H9 (cell line): ENCODE data around the gene KRTAP5-1. TPM values are rescaled to one million over a fixed set of nuclear protein-coding genes. Genes with fewer than 3 reads are reported as not detected.

Experiments used
- DNase-seq: peaks from one replicate; pipeline ENCODE4 v3.0.0-alpha.2; 2017
- H2AFZ ChIP-seq: one replicate; pipeline ENCODE4 v1.6.1; 2013; ENCODE audit warnings: mild to moderate bottlenecking, low read length, control low read depth, moderate library complexity
- H2AK5ac ChIP-seq: 2 replicates; pipeline ENCODE4 v1.6.1; 2013; ENCODE audit warnings: low read length, control low read depth, mixed read lengths; ENCODE audit not compliant: insufficient read length
- H2BK120ac ChIP-seq: one replicate; pipeline ENCODE4 v1.6.1; 2013; ENCODE audit warnings: low read depth, mild to moderate bottlenecking, low read length, control low read depth, inconsistent platforms; ENCODE audit not compliant: poor library complexity, severe bottlenecking
- H2BK12ac ChIP-seq: 2 replicates; pipeline ENCODE4 v1.6.1; 2013; ENCODE audit warnings: low read length, control low read depth, mixed read lengths, low read depth; ENCODE audit not compliant: insufficient read length
- H2BK15ac ChIP-seq: 2 replicates; pipeline ENCODE4 v1.6.1; 2013; ENCODE audit warnings: low read depth, low read length, control low read depth
- H2BK20ac ChIP-seq: one replicate; pipeline ENCODE4 v1.6.1; 2013; ENCODE audit warnings: low read depth, mild to moderate bottlenecking, low read length, control low read depth, inconsistent platforms; ENCODE audit not compliant: poor library complexity, severe bottlenecking
- H2BK5ac ChIP-seq: 2 replicates; pipeline ENCODE4 v1.6.1; 2013; ENCODE audit warnings: low read length, control low read depth, mixed read lengths; ENCODE audit not compliant: insufficient read length
- H3K14ac ChIP-seq: 2 replicates; pipeline ENCODE4 v1.6.1; 2013; ENCODE audit warnings: low read length, control low read depth; ENCODE audit not compliant: insufficient read depth
- H3K18ac ChIP-seq: 2 replicates; pipeline ENCODE4 v1.6.1; 2013; ENCODE audit warnings: low read depth, mild to moderate bottlenecking, mixed read lengths, low read length, control low read depth; ENCODE audit not compliant: insufficient read length
- H3K23ac ChIP-seq: 2 replicates; pipeline ENCODE4 v1.6.1; 2013; ENCODE audit warnings: low read length, control low read depth, mixed read lengths, low read depth; ENCODE audit not compliant: insufficient read length
- H3K23me2 ChIP-seq: 2 replicates; pipeline ENCODE4 v1.6.1; 2013; ENCODE audit warnings: low read depth, mild to moderate bottlenecking, mixed read lengths, low read length, control low read depth; ENCODE audit not compliant: insufficient read length, poor library complexity, severe bottlenecking
- H3K27ac ChIP-seq: 2 replicates; pipeline ENCODE4 v1.5.1; 2013; ENCODE audit warnings: low read length, control low read depth, mixed read lengths, low read depth; ENCODE audit not compliant: insufficient read length
- H3K27me3 ChIP-seq: 2 replicates; pipeline ENCODE4 v1.6.1; 2013; ENCODE audit warnings: low read length, control low read depth, inconsistent platforms; ENCODE audit not compliant: insufficient read depth
- H3K4ac ChIP-seq: 2 replicates; pipeline ENCODE4 v1.6.1; 2013; ENCODE audit warnings: low read depth, mild to moderate bottlenecking, control low read depth, inconsistent platforms, low read length, moderate library complexity
- H3K4me1 ChIP-seq: 2 replicates; pipeline ENCODE4 v1.6.1; 2013; ENCODE audit warnings: low read length, control low read depth, inconsistent platforms; ENCODE audit not compliant: insufficient read depth
- H3K4me2 ChIP-seq: 2 replicates; pipeline ENCODE4 v1.6.1; 2013; ENCODE audit warnings: low read length, control low read depth, mixed read lengths; ENCODE audit not compliant: insufficient read length, insufficient read depth
- H3K56ac ChIP-seq: 2 replicates; pipeline ENCODE4 v1.6.1; 2013; ENCODE audit warnings: low read depth, mild to moderate bottlenecking, mixed read lengths, low read length, control low read depth; ENCODE audit not compliant: insufficient read length
- H3K79me1 ChIP-seq: 2 replicates; pipeline ENCODE4 v1.6.1; 2013; ENCODE audit warnings: low read depth, mild to moderate bottlenecking, moderate library complexity, low read length, control low read depth, inconsistent platforms; ENCODE audit not compliant: insufficient read depth, poor library complexity, severe bottlenecking
- H3K79me2 ChIP-seq: 2 replicates; pipeline ENCODE4 v1.6.1; 2013; ENCODE audit warnings: low read length, control low read depth, inconsistent platforms; ENCODE audit not compliant: insufficient read depth
- H3K9ac ChIP-seq: 2 replicates; pipeline ENCODE4 v1.6.1; 2013; ENCODE audit warnings: low read length, control low read depth, mixed read lengths; ENCODE audit not compliant: insufficient read length; ENCODE audit errors: extremely low read depth
- H3K9me3 ChIP-seq: one replicate; pipeline ENCODE4 v1.6.1; 2013; ENCODE audit warnings: low read depth, low read length, inconsistent platforms; ENCODE audit not compliant: control insufficient read depth
- H3T11ph ChIP-seq: one replicate; pipeline ENCODE4 v1.6.1; 2013; ENCODE audit warnings: mild to moderate bottlenecking, low read length, control low read depth, inconsistent platforms
- H4K20me1 ChIP-seq: one replicate; pipeline ENCODE4 v1.6.1; 2013; ENCODE audit not compliant: control insufficient read depth, insufficient read length, insufficient read depth
- H4K5ac ChIP-seq: 2 replicates; pipeline ENCODE4 v1.6.1; 2013; ENCODE audit warnings: low read depth, mild to moderate bottlenecking, mixed read lengths, low read length, control low read depth; ENCODE audit not compliant: insufficient read length
- H4K8ac ChIP-seq: replicated peaks from 2 replicates; pipeline ENCODE4 v1.6.1; 2013; ENCODE audit warnings: low read length, control low read depth, mixed read lengths, low read depth; ENCODE audit not compliant: insufficient read length
- H4K91ac ChIP-seq: 2 replicates; pipeline ENCODE4 v1.6.1; 2013; ENCODE audit warnings: low read depth, mild to moderate bottlenecking, moderate library complexity, mixed read lengths, low read length, control low read depth; ENCODE audit not compliant: insufficient read length
- H3K27ac Mint-ChIP-seq, 3 experiments: 2 replicates in 2 of 3; 3 replicates in 1 of 3; pipeline ENCODE4 v1.8.0; 2020 to 2021; ENCODE audit warnings: mixed read lengths in 3 of 3, mild to moderate bottlenecking in 1 of 3, moderate library complexity in 1 of 3
- H3K27me3 Mint-ChIP-seq: 2 replicates; pipeline ENCODE4 v1.8.0; 2021; ENCODE audit warnings: low read depth, mild to moderate bottlenecking, moderate library complexity, mixed read lengths
- H3K36me3 Mint-ChIP-seq, 3 experiments: 2 replicates in 2 of 3; 3 replicates in 1 of 3; pipeline ENCODE4 v1.8.0; 2020 to 2021; ENCODE audit warnings: low read depth in 3 of 3, mixed read lengths in 3 of 3; ENCODE audit not compliant: insufficient read depth in 1 of 3
- H3K4me1 Mint-ChIP-seq, 2 experiments: 2 replicates each; pipeline ENCODE4 v1.8.0; 2020; ENCODE audit warnings: mixed read lengths in 2 of 2
- H3K4me3 Mint-ChIP-seq, 2 experiments: 2 replicates in 1 of 2; 3 replicates in 1 of 2; pipeline ENCODE4 v1.8.0; 2020 to 2021; ENCODE audit warnings: mild to moderate bottlenecking in 2 of 2, mixed read lengths in 2 of 2, moderate library complexity in 1 of 2
- H3K9me3 Mint-ChIP-seq, 2 experiments: 2 replicates in 1 of 2; 3 replicates in 1 of 2; pipeline ENCODE4 v1.8.0; 2020; ENCODE audit warnings: mild to moderate bottlenecking in 2 of 2, mixed read lengths in 2 of 2, moderate library complexity in 1 of 2
- CTCF ChIP-seq: fragments of 200-600 bp; sonication (generic); conservative IDR thresholded peaks from 3 replicates; pipeline ENCODE4 v1.8.0; 2021; ENCODE audit warnings: antibody characterized with exemption, mild to moderate bottlenecking
- WGBS: extraction: QIAGEN DNeasy Blood & Tissue Kit; methylation state at CpG from one replicate; pipeline ENCODE4 v1.1.7; 2013; ENCODE audit warnings: missing lambda C conversion rate, low lambda C conversion rate, mixed read lengths; ENCODE audit not compliant: insufficient read length; ENCODE audit errors: extremely low coverage; 5-methylcytosine and 5-hydroxymethylcytosine counted together
- total RNA-seq: library from RNA; stranded (reverse); gene quantifications from 2 replicates; pipeline ENCODE4 v1.2.1, GENCODE V29; 2021

The KRTAP5-1 gene
- total RNA-seq, 1 experiment from 2014 or later, result not detected

- Histone ChIP-seq H2BK5ac (no peak overlapping the region), H2BK12ac (no peak overlapping the region), H3K23ac (no peak overlapping the region), H3K4me2 (no peak overlapping the region), H2AFZ (no peak overlapping the region), H4K91ac (no peak overlapping the region), H2BK120ac (no peak overlapping the region), H3K14ac (no peak overlapping the region; the same call in 1 of the 2 replicates), H3K79me2 (no peaks in the 10 kb centered on the region), H3K4ac (no peak overlapping the region), H3T11ph (no peak overlapping the region), H3K79me1 (no peaks in the 10 kb centered on the region), H4K5ac (no peak overlapping the region), H3K9me3 (no peaks in the 10 kb centered on the region), H3K18ac (no peak overlapping the region), H3K27ac (no peak overlapping the region), H3K4me1 (no peaks in the 10 kb centered on the region; the same call in 1 of the 2 replicates), H3K27me3 (no peaks in the 10 kb centered on the region; the same call in 1 of the 2 replicates), H2BK15ac (no peak overlapping the region), H4K20me1 (no peaks in the 10 kb centered on the region), H2AK5ac (no peak overlapping the region), H4K8ac (no peak overlapping the region), H3K23me2 (no peaks in the 10 kb centered on the region), H3K56ac (no peak overlapping the region), H3K9ac (no peak overlapping the region), H2BK20ac (no peak overlapping the region)
- WGBS, result no CpG with 5 or more reads among the region's 28 CpGs
- no peak for TF ChIP-seq CTCF
- peaks cover 35% of the 10 kb centered on the region for H3K27me3 Mint-ChIP-seq
- no peak overlapping the region for H3K27ac Mint-ChIP-seq
- peak; percentile 25 for DNase-seq
- no peaks in the 10 kb centered on the region for H3K9me3 Mint-ChIP-seq
- H3K36me3 Mint-ChIP-seq, result no peaks in the 10 kb centered on the region
- H3K4me1 Mint-ChIP-seq, result peaks cover 20 to 44% of the 10 kb centered on the region in 2 experiments
- H3K4me3 Mint-ChIP-seq, result no peak overlapping the region
Measured at GRCh38 chr11:1565173-1565903, 19.7 kb downstream of the KRTAP5-1 start.
